HEK293T (cell line): ENCODE data around the gene WASF3.

Source experiments
- CTCF ChIA-PET: fragments of 350-600 bp; formaldehyde crosslinking; extraction: SDS; loops from one replicate; lab custom pipeline; 2021; ENCODE audit warnings: antibody characterized with exemption, inconsistent platforms; lab: Yijun Ruan, JAX
- POLR2A ChIA-PET: fragments of 350-600 bp; formaldehyde crosslinking; extraction: SDS; loops from one replicate; lab custom pipeline; 2020; ENCODE audit warnings: antibody characterized with exemption, inconsistent platforms; lab: Yijun Ruan, JAX
- DNase-seq: peaks from one replicate; pipeline ENCODE4 v3.0.0; 2012; ENCODE audit warnings: mixed read lengths; ENCODE audit errors: extremely low spot score
- ARNT ChIP-seq: fragments of 450-650 bp; IDR thresholded peaks from 2 replicates; pipeline ENCODE4 v1.6.1; 2017; ENCODE audit warnings: mild to moderate bottlenecking
- BHLHE40 ChIP-seq: fragments of 450-650 bp; IDR thresholded peaks from 2 replicates; pipeline ENCODE4 v1.6.1; 2016; ENCODE audit warnings: mild to moderate bottlenecking, moderate library complexity, borderline replicate concordance
- CTBP1 ChIP-seq: fragments of 450-650 bp; IDR thresholded peaks from 2 replicates; pipeline ENCODE4 v1.6.1; 2016; ENCODE audit warnings: borderline replicate concordance
- ELF4 ChIP-seq: fragments of 450-650 bp; IDR thresholded peaks from 2 replicates; pipeline ENCODE4 v1.6.1; 2017; ENCODE audit warnings: antibody characterized with exemption
- FOXA1 ChIP-seq: fragments of 450-650 bp; IDR thresholded peaks from 2 replicates; pipeline ENCODE4 v1.6.1; 2016; ENCODE audit warnings: mild to moderate bottlenecking
- FOXK2 ChIP-seq: fragments of 450-650 bp; IDR thresholded peaks from 2 replicates; pipeline ENCODE4 v1.6.1; 2016; ENCODE audit warnings: mild to moderate bottlenecking
- FOXM1 ChIP-seq: fragments of 450-650 bp; IDR thresholded peaks from 2 replicates; pipeline ENCODE4 v1.6.1; 2017; ENCODE audit warnings: mild to moderate bottlenecking, borderline replicate concordance
- HDGF ChIP-seq: fragments of 450-650 bp; IDR thresholded peaks from 2 replicates; pipeline ENCODE4 v1.6.1; 2017; ENCODE audit warnings: antibody characterized with exemption, borderline replicate concordance
- L3MBTL2 ChIP-seq: fragments of 450-650 bp; conservative IDR thresholded peaks from 2 replicates; pipeline ENCODE4 v1.6.1; 2016; ENCODE audit warnings: mild to moderate bottlenecking
- LEF1 ChIP-seq: fragments of 450-650 bp; IDR thresholded peaks from 2 replicates; pipeline ENCODE4 v1.6.1; 2017; ENCODE audit warnings: mild to moderate bottlenecking, borderline replicate concordance
- NFRKB ChIP-seq: fragments of 450-650 bp; IDR thresholded peaks from 2 replicates; pipeline ENCODE4 v1.6.1; 2016; ENCODE audit warnings: mild to moderate bottlenecking, moderate library complexity
- PKNOX1 ChIP-seq: fragments of 450-650 bp; IDR thresholded peaks from 2 replicates; pipeline ENCODE4 v1.6.1; 2016
- SP1 ChIP-seq: fragments of 450-650 bp; IDR thresholded peaks from 2 replicates; pipeline ENCODE4 v1.6.1; 2017
- SUZ12 ChIP-seq: fragments of 450-650 bp; IDR thresholded peaks from 2 replicates; pipeline ENCODE4 v1.6.1; 2016; ENCODE audit warnings: mild to moderate bottlenecking
- TARDBP ChIP-seq: fragments of 450-650 bp; IDR thresholded peaks from 2 replicates; pipeline ENCODE4 v1.6.1; 2016
- ZNF384 ChIP-seq: fragments of 450-650 bp; IDR thresholded peaks from 2 replicates; pipeline ENCODE4 v1.6.1; 2016

WASF3 gene

GRCh38 chr13:26557393-26558073 is at the start of gene WASF3:
Gene WASF3, plus strand, starts transcription at chr13:26557683. Its CDS starts 84,588 bp downstream, at chr13:26642271.
- ChIA-PET CTCF (no interaction called here), POLR2A (interaction anchor here (1.1 kb wide), 1 partner anchor 42 kb away, joined by 3 read pairs; no protein-coding TSS in a partner anchor)
- peak; percentile 71 for TF ChIP-seq L3MBTL2
- no peak for TF ChIP-seq SP1
- TF ChIP-seq PKNOX1: peak; percentile 98
- TF ChIP-seq ZNF384: no peak
- TF ChIP-seq ARNT: peak; percentile 52; the same call in 1 of the 2 replicates
- peak; percentile 97 for DNase-seq

GRCh38 chr13:26508885-26509284 is 48.6 kb upstream of the WASF3 start:
- no peak for TF ChIP-seq L3MBTL2
- TF ChIP-seq FOXK2: no peak
- no peak for TF ChIP-seq NFRKB
- TF ChIP-seq PKNOX1: no peak
- no peak for TF ChIP-seq HDGF
- no peak for TF ChIP-seq SP1
- no peak for DNase-seq
- CTCF ChIA-PET: no interaction called here
- POLR2A ChIA-PET: no interaction called here

- no peak for DNase-seq
- POLR2A ChIA-PET: no interaction called here
- CTCF ChIA-PET: no interaction called here
- TF ChIP-seq SP1 (no peak), TARDBP (no peak), LEF1 (no peak), CTBP1 (no peak), NFRKB (no peak), ZNF384 (no peak), BHLHE40 (no peak), L3MBTL2 (no peak), PKNOX1 (no peak), FOXA1 (no peak), HDGF (no peak), FOXM1 (no peak), SUZ12 (no peak), ELF4 (no peak), FOXK2 (no peak), ARNT (no peak)
These were observed 48.0 kb upstream of the WASF3 start for GRCh38 chr13:26509491-26509890.

- DNase-seq: no peak
- CTCF ChIA-PET: no interaction called here
- TF ChIP-seq TARDBP (no peak), ELF4 (no peak), FOXK2 (no peak), PKNOX1 (no peak)
- POLR2A ChIA-PET: no interaction called here
These were observed 43.6 kb upstream of the WASF3 start for GRCh38 chr13:26513931-26514330.

- POLR2A ChIA-PET: interaction anchor here (0.8 kb wide), 1 partner anchor 41 kb away, joined by 3 read pairs; no protein-coding TSS in a partner anchor
- DNase-seq: no peak
- TF ChIP-seq L3MBTL2: no peak
- CTCF ChIA-PET: no interaction called here
These were observed 41.8 kb upstream of the WASF3 start for GRCh38 chr13:26515721-26516120.

- DNase-seq: no peak
- CTCF ChIA-PET: no interaction called here
- TF ChIP-seq PKNOX1: no peak
- TF ChIP-seq ZNF384: no peak
- no peak for TF ChIP-seq ARNT
- TF ChIP-seq HDGF: no peak
- TF ChIP-seq FOXA1: no peak
- TF ChIP-seq FOXK2: no peak
- TF ChIP-seq LEF1: no peak
- TF ChIP-seq SP1: no peak
- TF ChIP-seq L3MBTL2: no peak
- TF ChIP-seq NFRKB: no peak
- no peak for TF ChIP-seq SUZ12
- TF ChIP-seq FOXM1: no peak
- no peak for TF ChIP-seq ELF4
- TF ChIP-seq BHLHE40: no peak
- no peak for TF ChIP-seq CTBP1
- no peak for TF ChIP-seq TARDBP
- POLR2A ChIA-PET: no interaction called here
These were observed 39.5 kb upstream of the WASF3 start for GRCh38 chr13:26517936-26518335.
